Activated CD4-positive, alpha-beta T cell treated with anti-CD3 and anti-CD28 coated beads for 48 hours (primary cell): Measurements from ENCODE around the gene TTYH2.
A peak's percentile ranks its signal among the peaks of the same experiment; 100 is the strongest.

ENCODE experiments used
- DNase-seq: peaks from one replicate; pipeline ENCODE4 v3.0.0-alpha.2; 2020

Gene TTYH2

DNA sequence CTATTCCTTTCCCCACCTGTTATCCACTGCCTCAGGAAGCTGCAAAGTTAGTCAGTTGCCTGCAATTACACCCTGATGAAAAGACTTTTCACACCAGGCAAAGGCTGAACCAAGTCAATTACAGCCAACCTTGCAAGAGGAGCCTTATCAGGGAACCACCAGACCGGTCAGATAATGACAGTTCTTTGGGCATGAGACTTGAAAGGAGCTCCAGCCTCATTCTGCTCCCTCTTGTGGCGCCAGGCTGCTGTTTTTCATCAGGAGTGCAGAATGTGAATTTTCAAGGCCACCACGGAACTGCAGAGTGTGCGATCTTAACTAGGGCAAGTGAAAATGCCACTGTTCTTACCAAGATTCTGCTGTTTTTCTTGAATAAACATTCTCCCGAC, 83.2 kb downstream of the TTYH2 start:
- DNase-seq: peak; percentile 52

DNA sequence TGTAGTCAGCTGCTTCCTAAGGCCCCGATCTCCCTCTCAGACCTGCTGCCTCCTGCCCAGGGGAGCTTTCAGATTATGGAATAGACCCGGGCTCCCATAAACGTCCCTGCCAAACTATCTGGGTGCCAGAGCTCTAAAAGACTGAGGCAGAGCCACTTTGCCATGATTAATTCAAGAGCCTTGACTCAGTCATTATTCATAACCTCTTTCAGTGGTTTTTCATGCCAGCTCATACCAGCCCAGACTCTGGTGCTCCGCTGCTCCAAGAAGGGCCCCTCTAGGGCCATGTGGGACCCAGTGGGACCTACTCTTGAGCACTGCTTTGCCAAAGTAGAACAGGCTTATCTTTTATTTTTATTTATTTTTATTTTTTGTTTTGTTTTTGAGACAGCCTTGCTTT, 84.6 kb downstream of the TTYH2 start:
- peak; percentile 76 for DNase-seq

GRCh38 chr17:74298778-74299177, 85.4 kb downstream of the TTYH2 start:
- no peak for DNase-seq

DNA sequence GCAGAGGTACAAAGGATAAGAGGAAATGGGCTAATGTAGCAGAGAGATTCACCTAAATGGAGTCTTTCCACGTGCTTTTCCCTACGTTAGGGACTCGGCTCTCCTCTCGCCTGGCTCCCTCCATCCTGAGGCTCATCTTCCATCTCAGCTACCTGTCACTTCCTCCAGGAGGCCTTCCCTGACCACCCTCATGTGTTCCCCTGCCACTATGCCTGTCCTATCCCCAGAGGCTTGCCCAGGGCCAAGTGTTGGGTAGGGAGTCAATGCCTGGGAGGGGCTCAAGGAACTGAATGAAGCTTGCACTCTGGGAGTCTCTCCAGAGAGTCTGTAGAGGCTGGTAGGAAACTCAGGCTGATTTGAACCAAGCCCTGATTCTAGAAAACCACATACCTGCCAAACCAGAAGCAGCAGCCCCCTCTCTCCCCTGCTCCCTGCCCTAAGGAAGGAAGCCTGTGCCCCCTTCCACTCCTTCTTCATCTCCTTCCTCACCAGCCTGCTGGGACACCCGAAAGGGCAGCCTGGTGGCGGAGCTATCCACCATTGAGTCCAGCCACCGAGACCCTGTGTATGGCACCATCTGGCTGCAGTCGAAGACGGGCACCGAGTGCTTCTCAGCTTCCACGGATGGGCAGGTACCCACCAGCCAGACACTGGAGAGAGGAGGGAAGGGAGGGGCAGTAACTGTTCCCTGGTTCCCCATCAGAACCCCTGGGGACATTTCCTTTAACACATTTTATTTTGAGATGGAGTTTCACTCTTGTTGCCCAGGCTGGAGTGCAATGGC, 86.0 kb downstream of the TTYH2 start:
- DNase-seq: no peak

DNA sequence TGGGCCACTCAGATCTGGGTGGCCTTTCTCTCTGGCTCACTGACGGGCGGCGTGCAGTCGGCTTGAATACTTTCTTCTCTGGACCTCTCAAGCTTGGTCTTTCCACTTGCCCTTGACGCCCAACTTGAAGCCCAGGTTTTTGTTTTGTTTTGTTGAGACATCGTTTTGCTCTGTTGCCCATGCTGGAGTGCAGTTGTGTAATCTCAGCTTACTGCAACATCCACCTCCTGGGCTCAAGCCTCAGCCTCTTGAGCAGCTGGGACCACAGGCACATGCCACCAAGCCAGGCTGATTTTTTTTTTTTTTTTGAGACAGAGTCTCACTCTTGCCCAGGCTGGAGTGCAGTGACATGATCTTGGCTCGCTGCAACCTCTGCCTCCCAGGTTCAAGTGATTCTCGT, 89.9 kb downstream of the TTYH2 start:
- DNase-seq: no peak

- DNase-seq: no peak
Observed at GRCh38 chr17:74304184-74304583, 90.8 kb downstream of the TTYH2 start.

DNA sequence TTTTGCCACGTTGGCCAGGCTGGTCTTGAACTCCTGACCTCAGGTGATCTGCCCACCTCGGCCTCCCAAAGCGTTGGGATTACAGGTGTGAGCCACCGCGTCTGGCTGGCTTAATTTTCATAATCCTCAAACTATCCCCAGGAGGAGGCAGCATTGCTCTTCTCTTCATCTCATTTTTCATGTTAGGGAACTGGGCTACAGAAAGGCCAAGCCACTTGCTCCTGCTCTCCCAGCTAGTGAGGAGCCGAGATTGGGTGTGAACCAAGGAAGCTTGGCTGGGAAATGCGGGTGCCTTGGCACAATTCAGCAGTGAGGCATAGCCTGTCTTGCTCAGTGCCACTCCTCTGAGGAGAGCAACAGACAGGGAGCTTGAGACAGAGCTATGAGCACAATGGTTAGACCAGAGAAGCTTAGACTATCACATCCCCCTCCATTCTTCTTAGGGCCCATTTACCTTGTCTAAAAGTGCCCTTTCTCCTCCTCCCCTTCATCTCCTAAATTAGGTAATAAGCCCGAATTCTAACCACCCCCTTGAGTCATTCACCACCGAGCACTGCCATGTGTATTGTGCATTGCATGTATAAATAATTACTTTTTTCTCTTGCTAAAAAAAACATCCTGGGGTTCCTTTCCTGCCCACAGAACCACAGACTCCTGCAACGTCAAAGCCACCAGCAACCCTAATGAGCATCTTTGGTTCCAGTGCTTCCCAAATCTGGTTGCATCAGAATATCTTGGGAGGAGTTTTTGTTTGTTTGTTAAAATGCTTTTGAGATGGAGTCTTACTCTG, 92.7 kb downstream of the TTYH2 start:
- no peak for DNase-seq

GRCh38 chr17:74307984-74308773, 94.8 kb downstream of the TTYH2 start:
- DNase-seq: no peak

DNA sequence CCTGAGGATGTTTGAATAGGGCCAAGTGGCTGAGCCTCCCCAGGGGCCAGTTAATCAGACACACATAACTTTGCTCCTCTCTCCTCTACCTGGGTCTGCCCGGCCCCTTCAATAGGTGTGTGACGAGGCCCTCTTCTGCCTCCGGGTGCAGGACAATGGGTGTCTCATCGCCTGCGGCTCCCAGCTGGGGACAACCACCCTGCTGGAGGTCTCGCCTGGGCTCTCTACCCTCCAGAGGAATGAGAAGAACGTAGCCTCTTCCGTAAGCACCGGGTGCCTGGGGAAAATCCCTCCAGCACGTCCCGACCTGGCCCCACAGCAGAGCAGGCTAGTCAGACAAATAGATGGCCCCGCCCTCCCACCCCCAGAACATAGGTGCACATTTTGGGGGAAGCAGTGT, 96.5 kb downstream of the TTYH2 start:
- DNase-seq: no peak
